ENCODE results near the gene GPR39. TPM values are rescaled to one million over a fixed set of nuclear protein-coding genes. Genes with fewer than 3 reads are reported as not detected.
A peak's percentile ranks its signal among the peaks of the same experiment; 100 is the strongest.

GPR39 gene
- total RNA-seq, 4 donors from 2014 or later = 0.13 to 1.3 TPM; not detected in 2

GRCh38 chr2:132414081-132414480 lies 2.5 kb upstream of the GPR39 start:
- Histone ChIP-seq H3K4me3 (no peak overlapping the region), H3K36me3 (no peaks in the 10 kb centered on the region), H3K27ac (replicated peaks in 1 of 4) (no peak overlapping the region), H3K27me3 (peaks cover 0 to 18% (median 0%) of the 10 kb centered on the region in 4 donors), H3K9me3 (no peaks in the 10 kb centered on the region), H3K4me1 (peaks cover 12 to 18% (median 16%) of the 10 kb centered on the region in 4 donors)
- intact Hi-C loops (cut with DNase I) = no loop called here
- WGBS = 81% methylated on average over 6 of the region's 6 CpGs
- DNase-seq (ENCODE audit: extremely low spot score) = no peak
- TF ChIP-seq EP300 (IDR thresholded peaks at IDR 0.05) (no peak), CTCF (IDR thresholded peaks at IDR 0.05) (no peak), POLR2AphosphoS5 (IDR thresholded peaks at IDR 0.05) (no peak), POLR2A (IDR thresholded peaks at IDR 0.05; ENCODE audit: low read depth) (no peak)

- WGBS = 48% methylated on average over 6 of the region's 9 CpGs
- Histone ChIP-seq H3K4me1 (peaks cover 12 to 18% (median 16%) of the 10 kb centered on the region in 4 donors), H3K36me3 (no peaks in the 10 kb centered on the region), H3K27me3 (peaks cover 0 to 14% (median 0%) of the 10 kb centered on the region in 4 donors), H3K9me3 (no peaks in the 10 kb centered on the region), H3K27ac (replicated peaks in 1 of 4) (no peak overlapping the region), H3K4me3 (peak overlapping the region; percentile 52 to 69 (median 58))
- intact Hi-C loops (cut with DNase I) = no loop called here
- DNase-seq (ENCODE audit: extremely low spot score) = no peak
- TF ChIP-seq EP300 (IDR thresholded peaks at IDR 0.05) = no peak
- no peak for TF ChIP-seq POLR2AphosphoS5 (IDR thresholded peaks at IDR 0.05)
- TF ChIP-seq CTCF (IDR thresholded peaks at IDR 0.05) = no peak
- no peak for TF ChIP-seq POLR2A (IDR thresholded peaks at IDR 0.05; ENCODE audit: low read depth)
These were observed 1.2 kb upstream of the GPR39 start for GRCh38 chr2:132415256-132415914.

- TF ChIP-seq POLR2A (IDR thresholded peaks at IDR 0.05; ENCODE audit: low read depth) (no peak), POLR2AphosphoS5 (IDR thresholded peaks at IDR 0.05) (no peak), EP300 (IDR thresholded peaks at IDR 0.05) (no peak), CTCF (IDR thresholded peaks at IDR 0.05) (no peak)
- intact Hi-C loops (cut with DNase I) = no loop called here
- no peaks in the 10 kb centered on the region for H3K9me3 ChIP-seq
- peak overlapping the region; percentile 52 to 69 (median 58) for H3K4me3 ChIP-seq
- WGBS = 0% methylated on average over 4 of the region's 60 CpGs
- no peaks in the 10 kb centered on the region for H3K36me3 ChIP-seq
- no peak overlapping the region for H3K27ac ChIP-seq (replicated peaks in 1 of 4)
- H3K27me3 ChIP-seq = peaks cover 0 to 9% (median 0%) of the 10 kb centered on the region in 4 donors
- DNase-seq (ENCODE audit: extremely low spot score) = no peak
- peaks cover 12 to 18% (median 16%) of the 10 kb centered on the region in 4 donors for H3K4me1 ChIP-seq
These were observed 486 bp upstream of the GPR39 start for GRCh38 chr2:132415915-132416722.

- intact Hi-C loops (cut with DNase I) = no loop called here
- no peak for DNase-seq (ENCODE audit: extremely low spot score)
- Histone ChIP-seq H3K4me3 (no peak overlapping the region), H3K4me1 (peaks cover 12 to 18% (median 16%) of the 10 kb centered on the region in 4 donors), H3K27ac (replicated peaks in 1 of 4) (no peak overlapping the region), H3K36me3 (no peaks in the 10 kb centered on the region), H3K9me3 (no peaks in the 10 kb centered on the region), H3K27me3 (peaks cover 0 to 9% (median 0%) of the 10 kb centered on the region in 4 donors)
- 94% methylated on average over 25 of the region's 30 CpGs for WGBS
- TF ChIP-seq EP300 (IDR thresholded peaks at IDR 0.05) (no peak), POLR2A (IDR thresholded peaks at IDR 0.05; ENCODE audit: low read depth) (no peak), POLR2AphosphoS5 (IDR thresholded peaks at IDR 0.05) (no peak), CTCF (IDR thresholded peaks at IDR 0.05) (no peak)
These were observed 928 bp downstream of the GPR39 start for GRCh38 chr2:132417430-132418035.

Data from esophagus muscularis mucosa (tissue), 4 donors.